Measurements from ENCODE around the gene MCTP1.
"Not testable (repeated sequence)": the region's sequence is repeated elsewhere in the genome, so short reads cannot be mapped to it uniquely, and the experiment has no call there.

The MCTP1 gene

GRCh38 chr5:94969174-94969573 lies 315.7 kb downstream of the MCTP1 start:
- DNase-seq (ENCODE audit: low read depth in 2 of 2, low spot score in 1 of 2): no peak

- no peak for DNase-seq (ENCODE audit: low read depth in 2 of 2, low spot score in 1 of 2)
Observed at GRCh38 chr5:94968507-94969095, 316.3 kb downstream of the MCTP1 start.

GRCh38 chr5:94967525-94967924 lies 317.4 kb downstream of the MCTP1 start:
- DNase-seq (ENCODE audit: low read depth in 2 of 2, low spot score in 1 of 2): no peak

- not testable (repeated sequence) for DNase-seq (ENCODE audit: low read depth in 2 of 2, low spot score in 1 of 2)
Observed at GRCh38 chr5:94959279-94959678, 325.6 kb downstream of the MCTP1 start.

- no peak for DNase-seq (ENCODE audit: low read depth in 2 of 2, low spot score in 1 of 2)
Observed at GRCh38 chr5:94945656-94946055, 339.2 kb downstream of the MCTP1 start.

GRCh38 chr5:94944160-94944559 lies 340.7 kb downstream of the MCTP1 start:
- no peak for DNase-seq (ENCODE audit: low read depth in 2 of 2, low spot score in 1 of 2)

GRCh38 chr5:94941122-94941755 lies 343.7 kb downstream of the MCTP1 start:
- DNase-seq (ENCODE audit: low read depth in 2 of 2, low spot score in 1 of 2): no peak

GRCh38 chr5:94932259-94932658 lies 352.6 kb downstream of the MCTP1 start:
- DNase-seq (ENCODE audit: low read depth in 2 of 2, low spot score in 1 of 2): no peak

GRCh38 chr5:94928891-94929290 lies 356.0 kb downstream of the MCTP1 start:
- DNase-seq (ENCODE audit: low read depth in 2 of 2, low spot score in 1 of 2): no peak

- DNase-seq (ENCODE audit: low read depth in 2 of 2, low spot score in 1 of 2): no peak
Observed at GRCh38 chr5:94920570-94920969, 364.3 kb downstream of the MCTP1 start.

GRCh38 chr5:94916619-94917018 lies 368.3 kb downstream of the MCTP1 start:
- DNase-seq (ENCODE audit: low read depth in 2 of 2, low spot score in 1 of 2): no peak

- DNase-seq (ENCODE audit: low read depth in 2 of 2, low spot score in 1 of 2): no peak
Observed at GRCh38 chr5:94911276-94911675, 373.6 kb downstream of the MCTP1 start.

- DNase-seq (ENCODE audit: low read depth in 2 of 2, low spot score in 1 of 2): no peak
Observed at GRCh38 chr5:94910721-94911120, 374.2 kb downstream of the MCTP1 start.

- no peak for DNase-seq (ENCODE audit: low read depth in 2 of 2, low spot score in 1 of 2)
Observed at GRCh38 chr5:94908889-94909480, 375.9 kb downstream of the MCTP1 start.

GRCh38 chr5:94906750-94907149 lies 378.1 kb downstream of the MCTP1 start:
- DNase-seq (ENCODE audit: low read depth in 2 of 2, low spot score in 1 of 2): no peak

- DNase-seq (ENCODE audit: low read depth in 2 of 2, low spot score in 1 of 2): no peak
Observed at GRCh38 chr5:94903726-94904125, 381.2 kb downstream of the MCTP1 start.

- no peak for DNase-seq (ENCODE audit: low read depth in 2 of 2, low spot score in 1 of 2)
Observed at GRCh38 chr5:94901191-94901979, 383.5 kb downstream of the MCTP1 start.

- no peak for DNase-seq (ENCODE audit: low read depth in 2 of 2, low spot score in 1 of 2)
Observed at GRCh38 chr5:94900006-94900505, 384.8 kb downstream of the MCTP1 start.

- DNase-seq (ENCODE audit: low read depth in 2 of 2, low spot score in 1 of 2): no peak
Observed at GRCh38 chr5:94893412-94894135, 391.3 kb downstream of the MCTP1 start.

GRCh38 chr5:94891972-94892371 lies 392.9 kb downstream of the MCTP1 start:
- DNase-seq (ENCODE audit: low read depth in 2 of 2, low spot score in 1 of 2): no peak

GRCh38 chr5:94891565-94891964 lies 393.3 kb downstream of the MCTP1 start:
- DNase-seq (ENCODE audit: low read depth in 2 of 2, low spot score in 1 of 2): no peak
